Common myeloid progenitor, CD34-positive (primary cell): ENCODE data around the gene LGALS3.

Experiments used
- CTCF ChIA-PET: fragments of 350-600 bp; sonication (Branson Sonifier 250); formaldehyde crosslinking; loops from one replicate; lab custom pipeline; 2021; ENCODE audit warnings: antibody characterized with exemption; lab: Charles Lee
- POLR2A ChIA-PET: fragments of 350-600 bp; sonication (Branson Sonifier 250); formaldehyde crosslinking; loops from one replicate; lab custom pipeline; 2021; ENCODE audit warnings: antibody characterized with exemption; lab: Charles Lee
- DNase-seq, 3 donors: peaks; one replicate each; pipeline versions ENCODE4 v3.0.0 to v3.0.0-alpha.2; 2013
- H3K27ac ChIP-seq, 2 experiments: 1 replicate in 1 of 2; 2 replicates in 1 of 2; pipeline ENCODE4 v1.7.0; 2013; ENCODE audit warnings: inconsistent platforms in 2 of 2, low read length in 2 of 2, mild to moderate bottlenecking in 2 of 2, low read depth in 1 of 2, moderate library complexity in 1 of 2; ENCODE audit not compliant: severe bottlenecking in 2 of 2, insufficient read depth in 1 of 2, poor library complexity in 1 of 2
- H3K27me3 ChIP-seq, 5 experiments: replicated peaks in 2 of 5; 1 replicate in 3 of 5; 2 replicates in 2 of 5; pipeline versions ENCODE4 v1.6.1 to v1.7.0; 2013; ENCODE audit warnings: low read length in 4 of 5, mild to moderate bottlenecking in 2 of 5, moderate library complexity in 2 of 5, inconsistent platforms in 1 of 5; ENCODE audit not compliant: insufficient read depth in 5 of 5, control insufficient read depth in 4 of 5
- H3K36me3 ChIP-seq, 4 experiments: 1 replicate in 2 of 4; 2 replicates in 2 of 4; pipeline versions ENCODE4 v1.6.1 to v1.7.0; 2013; ENCODE audit warnings: low read length in 3 of 4, control low read depth in 1 of 4, mild to moderate bottlenecking in 1 of 4; ENCODE audit not compliant: control insufficient read depth in 4 of 4, insufficient read depth in 4 of 4
- H3K4me1 ChIP-seq, 4 experiments: 1 replicate in 3 of 4; 2 replicates in 1 of 4; pipeline versions ENCODE4 v1.6.1 to v1.7.1; 2013; ENCODE audit warnings: low read length in 3 of 4, mild to moderate bottlenecking in 3 of 4, control low read depth in 1 of 4, inconsistent platforms in 1 of 4, moderate library complexity in 1 of 4; ENCODE audit not compliant: control insufficient read depth in 4 of 4, insufficient read depth in 4 of 4; ENCODE audit errors: control extremely low read depth in 1 of 4
- H3K4me3 ChIP-seq, 7 experiments: 1 replicate in 4 of 7; 2 replicates in 3 of 7; pipeline versions ENCODE4 v1.5.1 to v1.7.0; 2013; ENCODE audit warnings: mild to moderate bottlenecking in 7 of 7, low read length in 6 of 7, moderate library complexity in 6 of 7, inconsistent platforms in 2 of 7, low read depth in 2 of 7, control low read depth in 1 of 7; ENCODE audit not compliant: insufficient read depth in 4 of 7, control insufficient read depth in 1 of 7; ENCODE audit errors: extremely low read depth in 1 of 7
- H3K9me3 ChIP-seq, 5 experiments: 1 replicate in 4 of 5; 2 replicates in 1 of 5; pipeline versions ENCODE4 v1.6.1 to v1.7.1; 2013; ENCODE audit warnings: low read length in 4 of 5, mild to moderate bottlenecking in 2 of 5, inconsistent platforms in 1 of 5, low read depth in 1 of 5, moderate library complexity in 1 of 5; ENCODE audit not compliant: control insufficient read depth in 4 of 5, insufficient read depth in 2 of 5; ENCODE audit errors: control extremely low read depth in 1 of 5
- WGBS: methylation state at CpG from one replicate; pipeline ENCODE4 v1.1.5; 2013; ENCODE audit not compliant: insufficient coverage; 5-methylcytosine and 5-hydroxymethylcytosine counted together

LGALS3 gene

GRCh38 chr14:55138091-55138490 lies 9.0 kb downstream of the LGALS3 start:
- Histone ChIP-seq H3K27me3 (no peaks in the 10 kb centered on the region), H3K9me3 (no peaks in the 10 kb centered on the region), H3K4me3 (no peak overlapping the region), H3K27ac (no peak overlapping the region), H3K4me1 (no peaks in the 10 kb centered on the region), H3K36me3 (peaks cover 0 to 11% (median 0%) of the 10 kb centered on the region in 4 experiments)
- POLR2A ChIA-PET: no interaction called here
- DNase-seq: no peak
- WGBS: 100% methylated on average over 7 of the region's 7 CpGs
- CTCF ChIA-PET: interaction anchor here (0.9 to 1.7 kb wide), 8 partner anchors 9 to 48 kb away, joined by 3 to 8 read pairs (median 4); no protein-coding TSS in a partner anchor

GRCh38 chr14:55139141-55139540 lies 10.1 kb downstream of the LGALS3 start:
- H3K4me1 ChIP-seq: no peaks in the 10 kb centered on the region
- ChIA-PET CTCF (interaction anchor here (1.1 to 1.7 kb wide), 4 partner anchors 10 to 50 kb away, joined by 3 to 4 read pairs (median 4); no protein-coding TSS in a partner anchor), POLR2A (no interaction called here)
- H3K9me3 ChIP-seq: no peaks in the 10 kb centered on the region
- no peak overlapping the region for H3K4me3 ChIP-seq
- DNase-seq: no peak
- peaks cover 0 to 11% (median 0%) of the 10 kb centered on the region in 4 experiments for H3K36me3 ChIP-seq
- H3K27me3 ChIP-seq: no peaks in the 10 kb centered on the region
- no peak overlapping the region for H3K27ac ChIP-seq

- H3K9me3 ChIP-seq: no peaks in the 10 kb centered on the region
- no peaks in the 10 kb centered on the region for H3K27me3 ChIP-seq
- POLR2A ChIA-PET: no interaction called here
- CTCF ChIA-PET: interaction anchor here (1.7 kb wide), 1 partner anchor 51 kb away, joined by 4 read pairs; no protein-coding TSS in a partner anchor
- H3K27ac ChIP-seq: no peak overlapping the region
- no peaks in the 10 kb centered on the region for H3K4me1 ChIP-seq
- H3K4me3 ChIP-seq: no peak overlapping the region
- peaks cover 0 to 11% (median 0%) of the 10 kb centered on the region in 4 experiments for H3K36me3 ChIP-seq
- WGBS: no CpG with 5 or more reads among the region's 4 CpGs
- DNase-seq: no peak
These were observed 10.9 kb downstream of the LGALS3 start for GRCh38 chr14:55139696-55140509.

- Histone ChIP-seq H3K9me3 (no peaks in the 10 kb centered on the region), H3K4me1 (no peaks in the 10 kb centered on the region), H3K36me3 (peaks cover 0 to 18% (median 0%) of the 10 kb centered on the region in 4 experiments), H3K27ac (no peak overlapping the region), H3K27me3 (no peaks in the 10 kb centered on the region), H3K4me3 (no peak overlapping the region)
- POLR2A ChIA-PET: no interaction called here
- DNase-seq: no peak
- WGBS: 100% methylated on average over 2 of the region's 3 CpGs
- CTCF ChIA-PET: no interaction called here
These were observed 12.8 kb downstream of the LGALS3 start for GRCh38 chr14:55141825-55142224.

GRCh38 chr14:55142466-55142865 lies 13.4 kb downstream of the LGALS3 start:
- Histone ChIP-seq H3K36me3 (peaks cover 0 to 22% (median 2%) of the 10 kb centered on the region in 4 experiments), H3K27ac (no peak overlapping the region), H3K4me3 (no peak overlapping the region), H3K27me3 (no peaks in the 10 kb centered on the region), H3K4me1 (no peaks in the 10 kb centered on the region), H3K9me3 (no peaks in the 10 kb centered on the region)
- POLR2A ChIA-PET: interaction anchor here (0.5 kb wide), 1 partner anchor 1162 kb away, joined by 3 read pairs; no protein-coding TSS in a partner anchor
- WGBS: 100% methylated on average over 1 of the region's 2 CpGs
- CTCF ChIA-PET: interaction anchor here (0.6 to 1.9 kb wide), 2 partner anchors 18 to 1028 kb away, joined by 3 to 9 read pairs; no protein-coding TSS in a partner anchor
- no peak for DNase-seq

GRCh38 chr14:55146425-55146824 lies 17.4 kb downstream of the LGALS3 start:
- POLR2A ChIA-PET: no interaction called here
- no peaks in the 10 kb centered on the region for H3K9me3 ChIP-seq
- CTCF ChIA-PET: interaction anchor here (0.6 to 1.7 kb wide), 5 partner anchors 11 to 17 kb away, joined by 3 to 7 read pairs (median 3); no protein-coding TSS in a partner anchor
- H3K36me3 ChIP-seq: peaks cover 4 to 37% (median 9%) of the 10 kb centered on the region in 4 experiments
- no peak overlapping the region for H3K4me3 ChIP-seq
- H3K4me1 ChIP-seq: no peaks in the 10 kb centered on the region
- 56% methylated on average over 2 of the region's 2 CpGs for WGBS
- no peak for DNase-seq
- no peaks in the 10 kb centered on the region for H3K27me3 ChIP-seq
- no peak overlapping the region for H3K27ac ChIP-seq

GRCh38 chr14:55151601-55152000 lies 22.5 kb downstream of the LGALS3 start:
- Histone ChIP-seq H3K9me3 (no peaks in the 10 kb centered on the region), H3K36me3 (peaks cover 14 to 54% (median 26%) of the 10 kb centered on the region in 4 experiments), H3K27me3 (no peaks in the 10 kb centered on the region), H3K27ac (no peak overlapping the region), H3K4me3 (no peak overlapping the region), H3K4me1 (no peaks in the 10 kb centered on the region)
- WGBS: no CpG with 5 or more reads among the region's 1 CpG
- POLR2A ChIA-PET: interaction anchor here (0.7 kb wide), 1 partner anchor 180 kb away, joined by 4 read pairs; no protein-coding TSS in a partner anchor
- CTCF ChIA-PET: no interaction called here
- DNase-seq: no peak
